Spinal cord (tissue), 10 donors: ENCODE data around the gene POU2F3. TPM values are rescaled to one million over a fixed set of nuclear protein-coding genes. Genes with fewer than 3 reads are reported as not detected.
"Not testable (repeated sequence)": the region's sequence is repeated elsewhere in the genome, so short reads cannot be mapped to it uniquely, and the experiment has no call there.

ENCODE experiments used
- DNase-seq, 6 donors: peaks; one replicate each; pipeline versions ENCODE4 v3.0.0 to v3.0.0-alpha.2; 2013 to 2015; ENCODE audit warnings: low spot score in 6 of 6, low read depth in 4 of 6
- H3K27ac ChIP-seq: one replicate; pipeline ENCODE4 v1.5.1; 2013; ENCODE audit warnings: low read depth, low read length, control low read depth
- H3K27me3 ChIP-seq: one replicate; pipeline ENCODE4 v1.6.1; 2013; ENCODE audit warnings: low read length; ENCODE audit not compliant: control insufficient read depth, insufficient read depth
- H3K36me3 ChIP-seq: one replicate; pipeline ENCODE4 v1.6.1; 2013; ENCODE audit warnings: low read length; ENCODE audit not compliant: control insufficient read depth, insufficient read depth
- H3K4me1 ChIP-seq: one replicate; pipeline ENCODE4 v1.6.1; 2013; ENCODE audit warnings: low read length; ENCODE audit not compliant: control insufficient read depth, insufficient read depth
- H3K4me3 ChIP-seq: one replicate; pipeline ENCODE4 v1.5.1; 2013; ENCODE audit warnings: low read depth, low read length, control low read depth
- H3K9me3 ChIP-seq: one replicate; pipeline ENCODE4 v1.6.1; 2013; ENCODE audit warnings: low read length; ENCODE audit not compliant: control insufficient read depth, insufficient read depth
- WGBS: methylation state at CpG from one replicate; pipeline ENCODE4 v1.1.5; 2013; ENCODE audit warnings: missing lambda C conversion rate; ENCODE audit not compliant: insufficient coverage; 5-methylcytosine and 5-hydroxymethylcytosine counted together
- polyA plus RNA-seq, 2 donors: library from polyadenylated mRNA; unstranded; fragments of 120-200 nt; gene quantifications; one replicate each; pipeline ENCODE4 v1.2.1, GENCODE V29; 2013; ENCODE audit not compliant: insufficient read length in 2 of 2
- total RNA-seq, 2 donors: library from RNA; depleted of rRNA in 1 of 2; stranded (reverse); fragments of 120-200 nt in 1 of 2; fragments of >200 nt in 1 of 2; gene quantifications; one replicate each; pipeline versions ENCODE4 v1.2.3 to v1.2.4, GENCODE V29; 2013 to 2014
- donor health status: healthy.

POU2F3 gene
- total and polyA plus RNA-seq, 4 donors = 0.38 TPM; not detected in 3

DNA sequence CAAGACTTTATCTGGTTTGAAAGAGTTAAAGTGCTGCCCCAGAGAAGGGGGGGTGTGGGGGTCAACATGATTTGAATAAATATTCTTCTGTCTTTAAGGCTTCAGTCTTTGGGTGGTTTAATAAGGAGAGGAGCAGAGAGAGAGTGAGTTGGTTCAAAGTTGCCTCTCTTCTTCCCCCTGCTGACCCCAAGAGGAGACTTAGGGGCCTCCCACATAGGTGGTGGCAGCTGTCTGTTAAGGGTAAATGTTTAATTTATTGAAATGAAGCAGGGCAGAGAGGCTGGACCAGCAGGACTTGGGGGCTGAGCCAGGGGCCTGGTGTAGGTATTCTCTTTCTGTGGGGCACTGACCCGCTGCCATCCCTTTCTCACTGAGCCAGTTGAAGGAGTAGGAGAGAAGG is 5.5 kb downstream of the POU2F3 start:
- no peak overlapping the region for H3K27ac ChIP-seq
- H3K27me3 ChIP-seq = peaks cover 23% of the 10 kb centered on the region
- no peaks in the 10 kb centered on the region for H3K36me3 ChIP-seq
- H3K4me1 ChIP-seq = peaks cover under 1% of the 10 kb centered on the region
- 100% methylated on average over 1 of the region's 1 CpG for WGBS
- no peak overlapping the region for H3K4me3 ChIP-seq
- no peak for DNase-seq
- no peaks in the 10 kb centered on the region for H3K9me3 ChIP-seq

DNA sequence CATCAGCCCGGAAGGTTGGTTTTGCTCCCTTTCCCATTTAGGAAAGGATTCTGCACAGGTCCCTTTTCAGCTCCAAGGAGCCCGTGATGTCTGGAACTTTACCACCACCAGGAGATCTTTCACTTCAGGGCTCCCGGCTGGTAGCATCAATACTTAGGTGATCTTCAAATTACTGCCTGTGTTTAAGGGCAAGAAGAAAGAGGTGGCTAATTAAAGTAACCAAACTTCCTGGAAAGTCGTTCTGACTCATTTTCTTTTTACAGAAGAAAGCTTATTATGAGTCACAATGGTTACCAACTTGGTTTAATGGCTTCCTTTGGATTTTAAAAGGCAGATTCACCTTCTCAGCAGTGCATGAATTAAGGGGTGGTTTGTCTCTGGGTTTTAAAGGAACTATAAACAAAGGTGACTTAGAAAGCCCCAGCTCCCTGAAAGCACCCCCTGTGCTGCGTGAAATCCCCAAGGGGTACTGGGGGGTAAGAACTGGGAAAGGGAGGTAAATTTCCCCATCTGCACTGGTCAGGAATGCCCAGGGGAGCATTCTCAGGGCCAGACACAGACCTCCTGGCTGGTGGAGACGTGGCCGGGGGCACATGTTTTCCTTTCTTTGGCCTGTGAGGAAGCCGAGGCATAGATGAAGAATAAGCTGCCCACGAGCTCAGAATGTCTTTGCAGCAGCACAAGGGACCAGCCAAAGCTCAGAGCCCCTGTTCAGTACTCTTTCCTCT is 8.8 kb downstream of the POU2F3 start:
- 45% methylated on average over 5 of the region's 9 CpGs for WGBS
- peaks cover 5% of the 10 kb centered on the region for H3K27me3 ChIP-seq
- no peaks in the 10 kb centered on the region for H3K4me1 ChIP-seq
- DNase-seq = no peak
- H3K27ac ChIP-seq = no peak overlapping the region
- H3K4me3 ChIP-seq = no peak overlapping the region
- no peaks in the 10 kb centered on the region for H3K36me3 ChIP-seq
- H3K9me3 ChIP-seq = no peaks in the 10 kb centered on the region

DNA sequence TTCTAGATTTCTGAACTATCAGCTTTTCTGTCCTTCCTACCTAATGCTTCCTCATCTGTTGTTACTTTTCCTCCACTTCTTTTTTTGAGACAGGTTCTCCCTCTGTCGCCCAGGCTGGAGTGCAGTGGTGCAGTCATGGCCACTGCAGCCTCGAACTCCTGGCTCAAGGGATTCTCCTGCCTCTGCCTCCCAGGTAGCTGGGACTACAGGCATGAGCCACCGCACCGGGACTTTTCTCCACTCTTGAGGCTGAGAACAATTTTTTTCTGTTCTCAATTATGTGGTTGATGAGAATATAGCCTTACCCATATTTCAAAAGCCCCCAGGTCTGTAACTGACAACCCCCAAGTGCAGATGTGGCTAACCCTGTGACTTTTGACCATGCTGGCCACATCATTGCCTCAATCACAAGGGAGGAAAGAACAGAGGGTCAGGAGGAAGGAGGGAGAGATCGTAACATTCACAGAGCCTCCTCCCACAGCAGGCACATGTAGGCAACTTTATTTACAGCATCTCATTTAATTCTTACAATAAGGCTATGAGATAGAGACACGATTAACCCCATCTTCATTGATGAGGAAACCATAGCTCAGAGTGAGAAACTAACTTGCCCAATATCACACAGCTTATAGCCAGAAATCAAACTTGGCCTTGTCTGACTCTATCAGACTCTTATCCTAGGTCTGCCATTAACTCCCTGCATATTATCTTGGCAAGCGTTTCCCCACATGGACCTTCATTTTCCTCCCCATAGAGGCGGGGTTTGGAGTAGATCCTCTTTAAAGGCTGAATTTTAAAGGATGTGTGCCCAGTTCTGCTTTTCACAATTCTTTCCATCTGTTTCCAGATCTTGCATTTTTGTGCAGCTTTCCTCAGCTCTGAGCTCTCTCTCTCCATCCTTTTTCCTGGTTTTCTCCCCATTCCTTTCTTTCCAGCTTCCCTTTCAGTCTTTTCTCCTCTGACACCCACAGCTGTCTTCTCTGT is 9.6 kb downstream of the POU2F3 start:
- no peak overlapping the region for H3K27ac ChIP-seq
- 92% methylated on average over 3 of the region's 8 CpGs for WGBS
- peaks cover 5% of the 10 kb centered on the region for H3K27me3 ChIP-seq
- H3K9me3 ChIP-seq = no peaks in the 10 kb centered on the region
- no peak overlapping the region for H3K4me3 ChIP-seq
- no peaks in the 10 kb centered on the region for H3K36me3 ChIP-seq
- no peak for DNase-seq
- no peaks in the 10 kb centered on the region for H3K4me1 ChIP-seq

DNA sequence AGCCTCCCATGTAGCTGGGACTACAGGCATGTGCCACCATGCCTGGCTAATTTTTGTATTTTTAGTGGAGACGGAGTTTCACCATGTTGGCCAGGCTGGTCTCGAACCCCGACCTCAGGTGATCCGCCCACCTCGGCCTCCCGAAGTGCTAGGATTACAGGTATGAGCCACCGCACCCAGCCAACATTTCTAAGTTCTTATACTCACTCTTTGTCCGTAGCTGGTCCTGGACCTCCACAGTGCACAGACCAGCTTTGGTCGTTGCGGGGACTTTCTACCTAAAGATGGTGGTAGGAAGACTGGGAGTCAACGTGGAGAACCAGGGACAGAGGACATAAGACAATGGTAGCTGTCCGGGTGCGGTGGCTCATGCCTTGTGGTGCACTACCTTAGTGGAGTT is 13.4 kb downstream of the POU2F3 start:
- H3K36me3 ChIP-seq, H3K9me3 ChIP-seq, H3K4me3 ChIP-seq, DNase-seq, H3K4me1 ChIP-seq, H3K27ac ChIP-seq: not testable (repeated sequence)
- WGBS = 94% methylated on average over 8 of the region's 13 CpGs
- peaks cover 13% of the 10 kb centered on the region for H3K27me3 ChIP-seq

DNA sequence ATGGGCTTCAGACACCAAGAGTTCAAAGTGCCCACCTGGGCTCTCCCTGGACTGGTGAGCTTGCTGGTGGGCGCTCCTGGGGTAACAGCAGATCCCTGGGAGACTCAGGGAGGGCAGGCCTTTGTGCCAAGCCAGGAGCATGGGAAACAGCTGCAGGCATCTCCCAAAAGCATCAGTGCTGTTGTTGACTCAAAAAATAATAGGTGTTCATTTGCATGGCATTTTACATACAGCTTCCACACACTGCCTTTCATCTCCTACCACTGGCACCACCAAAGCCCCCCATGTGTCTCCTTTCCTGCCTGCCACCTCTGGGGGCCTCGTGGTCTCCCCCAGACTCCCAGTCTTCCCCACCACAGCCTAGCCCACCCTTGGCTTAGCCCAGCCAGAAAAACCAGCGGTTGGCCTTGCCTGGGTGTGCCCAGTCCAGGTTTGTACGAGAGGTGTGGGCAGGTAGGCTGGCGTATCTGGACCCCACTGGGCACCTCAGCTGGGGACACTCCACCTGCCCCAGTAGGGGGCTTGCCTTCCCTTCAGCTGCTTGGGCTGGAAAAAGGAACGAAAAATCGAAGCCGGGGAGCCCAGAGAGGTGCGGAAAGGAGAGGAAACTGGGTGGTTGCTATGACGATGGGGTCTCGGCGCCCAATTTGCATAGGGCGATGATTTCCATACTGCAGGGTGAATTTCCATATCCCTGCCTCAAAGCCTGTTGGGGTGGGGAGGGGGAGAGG is 15.0 kb downstream of the POU2F3 start:
- H3K4me1 ChIP-seq = peaks cover 10% of the 10 kb centered on the region
- no peaks in the 10 kb centered on the region for H3K36me3 ChIP-seq
- H3K4me3 ChIP-seq = no peak overlapping the region
- WGBS = 12% methylated on average over 12 of the region's 13 CpGs
- H3K27me3 ChIP-seq = peaks cover 9% of the 10 kb centered on the region
- DNase-seq = peak in 2 of 6 donors; percentile 81 to 82
- no peak overlapping the region for H3K27ac ChIP-seq
- no peaks in the 10 kb centered on the region for H3K9me3 ChIP-seq

DNA sequence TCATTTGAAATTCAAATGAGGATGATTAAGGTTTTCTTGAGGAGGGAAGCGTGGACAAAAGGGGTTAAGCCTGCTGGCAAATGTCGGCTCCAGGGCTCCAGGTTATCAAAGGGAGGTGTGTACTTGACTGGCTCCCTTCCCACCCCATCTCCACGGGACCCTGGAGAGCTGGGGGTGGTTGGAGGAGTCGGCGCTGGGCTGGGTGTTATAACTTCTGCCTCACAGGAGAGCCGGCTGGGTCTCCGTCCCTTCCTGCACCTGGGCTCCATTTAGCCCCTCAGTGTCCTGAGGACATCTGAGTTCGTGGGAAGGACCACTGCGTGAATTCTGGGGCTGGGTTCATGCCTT is 15.6 kb downstream of the POU2F3 start:
- Histone ChIP-seq H3K4me3 (no peak overlapping the region), H3K4me1 (peaks cover 10% of the 10 kb centered on the region), H3K9me3 (no peaks in the 10 kb centered on the region), H3K27ac (no peak overlapping the region), H3K36me3 (no peaks in the 10 kb centered on the region), H3K27me3 (peaks cover 9% of the 10 kb centered on the region)
- 0% methylated on average over 7 of the region's 9 CpGs for WGBS
- no peak for DNase-seq

DNA sequence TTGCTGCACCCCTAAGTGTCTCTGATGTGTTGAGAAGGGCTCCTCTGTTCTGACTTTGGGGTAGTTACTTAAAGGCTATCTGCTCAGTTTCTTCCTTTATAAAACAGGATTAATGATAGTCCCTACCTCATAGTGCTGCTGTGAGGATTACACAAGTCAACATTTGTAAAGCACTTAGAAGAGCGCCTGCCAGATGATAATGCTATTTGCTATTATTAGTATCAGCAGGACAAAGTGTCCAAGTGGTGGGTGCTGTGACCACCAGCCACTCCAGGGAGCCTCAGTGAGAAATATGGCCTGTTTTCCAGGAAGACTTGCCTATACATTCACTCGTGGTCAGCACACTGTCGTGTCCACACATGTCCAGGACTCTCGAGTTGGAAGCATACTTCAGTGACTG is 16.2 kb downstream of the POU2F3 start:
- Histone ChIP-seq H3K36me3 (no peaks in the 10 kb centered on the region), H3K27ac (no peak overlapping the region), H3K4me1 (peaks cover 10% of the 10 kb centered on the region), H3K9me3 (no peaks in the 10 kb centered on the region), H3K4me3 (no peak overlapping the region), H3K27me3 (peaks cover 9% of the 10 kb centered on the region)
- WGBS = 74% methylated on average over 4 of the region's 4 CpGs
- DNase-seq = no peak

DNA sequence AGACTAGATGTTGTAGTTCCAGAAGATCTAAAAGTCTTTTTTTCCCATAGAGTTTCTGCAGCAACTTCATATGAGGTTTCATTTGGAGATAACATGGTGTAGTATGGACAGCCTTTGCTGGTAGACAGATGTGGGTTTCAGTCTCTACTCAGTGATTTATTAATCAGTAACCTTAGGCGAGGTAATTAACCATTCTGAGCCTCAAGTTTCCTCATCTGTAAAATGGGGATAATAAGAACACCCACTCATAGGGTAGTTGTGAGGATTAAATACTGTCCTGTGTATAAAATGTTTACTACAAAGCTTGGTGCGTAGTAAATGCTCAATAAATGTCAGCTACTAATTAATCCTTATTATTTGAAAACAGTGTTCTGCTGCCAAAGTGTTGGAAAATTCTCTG is 16.8 kb downstream of the POU2F3 start:
- WGBS = no CpG with 5 or more reads among the region's 2 CpGs
- Histone ChIP-seq H3K4me1 (peaks cover 10% of the 10 kb centered on the region), H3K36me3 (no peaks in the 10 kb centered on the region), H3K4me3 (no peak overlapping the region), H3K27ac (no peak overlapping the region), H3K27me3 (peaks cover 9% of the 10 kb centered on the region), H3K9me3 (no peaks in the 10 kb centered on the region)
- no peak for DNase-seq

DNA sequence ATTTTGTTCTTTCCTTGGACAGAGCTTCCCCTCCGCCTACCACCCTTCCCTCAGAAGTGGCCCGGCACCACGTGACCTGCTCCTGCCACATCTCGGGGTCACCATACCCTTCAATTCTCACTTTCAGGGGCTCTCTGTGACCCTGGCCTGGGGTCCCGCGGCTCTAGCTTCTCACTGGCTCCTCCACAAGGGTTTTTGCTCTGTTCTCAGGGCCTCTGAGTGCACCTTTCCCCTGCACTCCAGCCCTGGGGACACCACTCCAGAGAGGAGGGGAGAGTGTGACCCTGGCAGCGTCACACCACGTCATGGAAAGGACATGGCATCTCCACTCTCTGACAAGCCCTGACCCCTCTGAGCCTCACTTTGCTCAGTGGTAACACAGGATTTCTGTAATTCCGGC is 17.4 kb downstream of the POU2F3 start:
- Histone ChIP-seq H3K4me3 (no peak overlapping the region), H3K27ac (no peak overlapping the region), H3K9me3 (no peaks in the 10 kb centered on the region), H3K27me3 (peaks cover 9% of the 10 kb centered on the region), H3K4me1 (peaks cover 10% of the 10 kb centered on the region), H3K36me3 (no peaks in the 10 kb centered on the region)
- WGBS = 97% methylated on average over 5 of the region's 9 CpGs
- DNase-seq = no peak
